GM12801 (cell line): ENCODE measurements around the gene SLC2A4RG.

Source experiments
- CTCF ChIP-seq: IDR thresholded peaks from one replicate; pipeline ENCODE4 v1.5.1; 2011; ENCODE audit warnings: control low read depth; ENCODE audit not compliant: insufficient read length; ENCODE audit errors: extremely low read depth

The SLC2A4RG gene

GRCh38 chr20:63744574-63745423, 5.2 kb downstream of the SLC2A4RG start:
- no peak for TF ChIP-seq CTCF

GRCh38 chr20:63745424-63745805, 5.8 kb downstream of the SLC2A4RG start:
- no peak for TF ChIP-seq CTCF

GRCh38 chr20:63745961-63746731, 6.6 kb downstream of the SLC2A4RG start:
- no peak for TF ChIP-seq CTCF

DNA sequence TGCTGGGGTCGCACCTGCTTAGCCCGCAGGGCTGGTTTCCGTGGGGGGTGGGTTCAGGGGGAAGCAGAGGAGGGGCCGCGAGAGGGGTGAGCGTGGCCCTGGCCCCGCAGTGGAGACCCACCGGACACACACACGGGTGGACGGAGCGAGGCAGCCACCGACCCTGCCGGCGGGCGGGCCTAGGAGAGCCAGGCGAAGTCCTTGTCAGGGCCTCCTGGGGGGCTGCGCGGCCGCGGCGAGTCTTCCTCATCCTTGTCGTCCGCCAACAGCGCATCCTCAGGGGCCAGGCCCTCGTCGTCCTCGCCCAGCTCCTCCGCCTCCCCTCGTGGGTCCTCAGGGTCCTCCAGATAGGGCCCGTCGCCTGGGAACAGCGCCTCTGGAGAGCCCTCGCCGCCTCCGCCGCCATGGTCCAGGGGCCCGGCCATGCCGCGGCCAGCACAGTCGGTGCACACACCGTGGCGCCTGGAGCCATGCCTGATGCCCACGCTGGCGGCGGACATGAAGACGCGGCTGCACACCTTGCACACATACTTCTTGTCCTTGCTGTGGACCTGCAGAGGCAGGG, 7.3 kb downstream of the SLC2A4RG start:
- no peak for TF ChIP-seq CTCF

DNA sequence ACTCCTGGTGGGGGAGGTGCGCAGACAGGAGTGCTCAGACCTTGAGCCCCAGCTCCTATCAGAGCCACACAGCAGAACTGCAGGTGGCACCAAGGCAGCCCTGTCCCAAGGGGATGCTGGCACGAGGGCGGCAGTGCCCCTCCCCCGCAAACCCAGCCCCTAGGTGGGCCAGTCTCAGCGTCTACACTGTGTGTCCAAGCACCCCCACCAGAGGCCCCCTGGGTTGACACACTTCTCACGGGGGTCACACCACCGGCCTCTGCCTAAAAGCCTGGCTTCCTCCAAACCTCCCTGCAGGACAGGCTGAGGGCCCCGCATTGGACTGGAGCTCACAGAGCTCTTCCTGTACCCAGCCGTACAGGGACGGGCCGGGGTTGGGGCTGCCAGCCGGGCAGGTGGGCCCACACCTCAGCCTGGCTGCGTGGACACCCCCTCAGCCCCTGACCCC, 8.1 kb downstream of the SLC2A4RG start:
- no peak for TF ChIP-seq CTCF

- TF ChIP-seq CTCF, result no peak
Observed at GRCh38 chr20:63748070-63748933, 8.7 kb downstream of the SLC2A4RG start.

- no peak for TF ChIP-seq CTCF
Observed at GRCh38 chr20:63748934-63749270, 9.3 kb downstream of the SLC2A4RG start.
